Measurements from ENCODE around the gene CLCN5.
"Not testable (repeated sequence)": the region's sequence is repeated elsewhere in the genome, so short reads cannot be mapped to it uniquely, and the experiment has no call there.

The CLCN5 gene

DNA sequence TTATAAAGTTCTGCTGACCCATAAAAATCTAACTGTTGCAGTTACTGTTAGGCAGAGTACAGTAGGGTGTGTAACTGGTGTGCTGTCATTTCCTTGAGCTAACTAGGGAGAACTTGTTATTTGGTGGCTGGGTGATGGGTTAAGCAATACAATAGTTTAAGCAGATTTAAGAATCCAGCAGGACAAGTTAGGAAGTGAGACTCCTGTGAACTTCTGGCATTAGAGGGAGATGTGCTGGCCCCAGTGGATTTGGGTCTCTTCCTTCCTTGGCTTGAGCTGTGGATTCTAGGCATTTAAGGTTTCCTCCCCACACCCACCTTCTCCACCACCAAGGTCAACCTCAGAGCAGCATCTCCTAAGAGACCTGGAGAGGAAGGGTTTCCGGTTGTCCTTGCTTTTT is 70.5 kb downstream of the CLCN5 start:
- DNase-seq = no peak
- intact Hi-C loops (cut with DNase I) = no loop called here

DNA sequence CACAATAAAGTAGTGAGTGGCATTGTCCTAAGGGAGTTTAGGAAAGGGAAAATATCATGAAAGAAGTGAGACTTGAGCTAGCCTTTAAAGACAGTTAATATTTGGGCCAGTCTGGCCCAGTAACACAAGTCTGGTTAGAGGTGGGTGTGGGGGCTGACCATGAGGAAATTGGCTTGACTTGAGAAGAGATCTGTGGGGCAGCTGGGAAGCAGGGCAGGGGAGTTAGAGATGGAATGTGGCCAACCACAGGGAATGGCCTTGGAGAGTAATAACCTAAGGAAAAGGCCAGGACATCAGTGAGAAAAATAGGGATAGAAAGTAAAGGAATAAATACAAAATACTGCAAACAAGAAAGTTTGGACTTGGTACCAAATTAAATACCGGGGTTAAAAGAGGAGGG is 71.3 kb downstream of the CLCN5 start:
- intact Hi-C loops (cut with DNase I) = no loop called here
- DNase-seq = no peak

DNA sequence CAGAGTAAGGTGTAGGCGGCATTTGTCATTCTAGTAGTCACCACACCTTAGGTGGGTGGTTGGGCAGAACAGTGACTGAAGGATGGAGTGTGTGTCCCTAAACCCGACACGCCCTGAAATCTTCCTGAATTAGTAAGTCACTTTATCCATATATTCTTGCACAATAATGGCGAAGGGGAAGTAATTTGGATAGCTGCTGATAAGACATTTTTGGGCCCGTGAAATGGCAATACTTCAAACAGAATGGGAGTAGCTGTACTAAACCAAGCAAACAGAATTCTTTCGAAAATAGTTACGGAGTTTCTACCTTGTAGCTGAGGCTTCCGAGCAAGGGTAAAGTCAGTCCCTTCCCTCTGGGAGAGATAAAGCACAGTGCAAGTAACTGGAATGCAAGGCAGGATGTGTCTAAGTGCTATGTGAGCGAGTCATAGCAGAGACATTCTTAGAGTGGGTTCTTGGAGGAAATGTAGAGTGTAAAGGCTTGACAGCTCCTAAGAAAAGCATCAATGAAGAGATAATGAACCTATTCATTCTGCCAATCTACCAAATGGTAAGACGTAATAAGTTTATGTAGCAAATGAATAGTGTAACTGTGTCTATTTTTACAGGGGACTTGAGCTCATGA is 72.8 kb downstream of the CLCN5 start:
- no peak for DNase-seq
- intact Hi-C loops (cut with DNase I) = no loop called here

DNA sequence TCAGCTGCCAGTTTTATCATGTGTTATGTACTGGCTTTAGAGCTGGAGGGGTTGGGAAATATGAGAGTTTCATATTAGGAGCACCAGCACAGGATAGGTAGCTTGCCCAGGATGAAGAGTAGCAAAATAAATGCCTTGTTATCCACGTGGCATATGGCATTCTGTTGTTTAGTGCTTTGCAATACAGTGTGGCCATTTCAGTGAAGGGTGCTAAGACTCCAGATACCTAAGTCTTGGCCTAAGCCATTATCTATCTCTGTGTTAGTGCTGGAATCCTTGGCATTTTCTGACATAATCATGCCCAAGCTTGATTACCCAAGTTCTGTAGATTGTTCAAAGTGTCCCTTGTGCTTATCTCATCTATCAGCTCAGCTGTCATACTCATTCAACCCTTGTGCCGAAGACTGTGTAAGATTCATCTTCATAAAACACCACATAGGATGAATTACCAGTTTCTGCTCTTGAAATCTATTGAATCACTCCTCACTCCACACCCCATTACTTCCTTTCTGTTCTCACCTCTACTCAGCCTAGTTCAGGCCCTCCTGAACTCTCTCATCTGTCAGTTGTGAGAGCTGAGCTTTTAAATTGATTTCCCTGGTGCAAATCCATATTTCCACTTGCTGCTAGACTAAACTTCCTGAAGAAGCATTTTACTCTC is 73.5 kb downstream of the CLCN5 start:
- intact Hi-C loops (cut with DNase I) = no loop called here
- DNase-seq = no peak

DNA sequence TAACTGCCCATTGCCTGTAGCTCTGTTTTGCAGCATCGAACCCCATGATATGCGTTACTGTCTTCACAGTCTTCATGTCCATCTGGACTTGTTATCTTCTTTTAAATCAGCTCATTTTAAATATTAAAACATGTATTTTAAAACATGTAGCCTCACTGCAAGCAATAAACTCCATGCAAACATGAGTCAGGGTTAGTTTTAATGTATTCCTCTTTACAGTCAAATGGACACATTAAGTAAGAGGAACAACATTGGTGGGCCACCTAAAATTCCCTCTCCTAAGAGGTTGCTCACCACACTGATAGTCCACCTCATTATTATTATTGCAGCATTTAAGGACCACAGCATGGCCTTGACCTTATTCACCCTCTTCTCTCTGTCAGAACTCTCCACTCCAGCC is 74.1 kb downstream of the CLCN5 start:
- intact Hi-C loops (cut with DNase I) = no loop called here
- DNase-seq = no peak

DNA sequence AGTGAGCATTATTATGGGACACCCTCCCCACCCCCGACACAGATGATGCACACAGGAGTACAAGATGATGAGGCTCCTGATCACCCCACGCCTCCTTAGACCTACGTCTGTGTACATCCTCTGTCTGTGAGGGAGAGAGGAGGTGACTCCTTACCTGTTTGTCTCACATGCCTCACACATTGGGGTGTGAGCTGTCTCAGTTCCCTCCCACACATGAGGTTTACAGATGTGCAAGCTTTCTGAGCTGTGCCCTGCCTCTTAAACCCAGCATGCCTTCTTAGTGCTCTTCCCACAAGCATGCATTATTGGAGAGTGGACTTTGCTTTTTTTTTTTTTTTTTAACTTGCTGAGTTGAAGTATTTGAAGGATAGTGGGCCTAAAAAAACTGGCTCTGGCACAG is 76.7 kb downstream of the CLCN5 start:
- DNase-seq = no peak
- intact Hi-C loops (cut with DNase I) = no loop called here

DNA sequence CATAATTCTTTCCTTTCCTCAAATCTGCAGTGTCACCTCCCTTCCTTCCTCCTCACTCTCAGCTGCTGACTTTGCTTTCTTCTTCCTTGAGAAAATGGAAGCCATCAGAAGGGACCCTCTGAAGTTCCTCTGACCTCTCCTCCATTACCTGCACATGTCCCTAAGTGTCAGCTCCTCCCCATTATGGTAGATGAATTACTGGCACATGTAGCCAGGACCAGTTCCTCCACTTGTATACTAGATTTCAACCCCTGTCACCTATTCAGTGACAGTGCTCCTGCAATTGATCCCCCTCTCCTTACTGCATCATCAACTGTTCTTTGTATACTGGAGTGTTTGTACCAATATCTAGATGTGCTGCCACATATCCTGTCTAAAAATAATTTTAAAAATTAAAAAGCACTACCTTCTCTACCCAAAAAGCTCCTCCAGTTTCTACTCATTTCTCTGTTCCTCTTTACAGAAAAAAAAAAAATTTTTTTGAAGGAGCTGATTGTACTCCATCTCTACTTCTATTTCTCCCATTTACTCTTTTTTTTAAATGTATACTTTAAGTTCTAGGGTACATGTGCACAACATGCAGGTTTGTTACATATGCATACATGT is 78.6 kb downstream of the CLCN5 start:
- intact Hi-C loops (cut with DNase I) = no loop called here
- no peak for DNase-seq

DNA sequence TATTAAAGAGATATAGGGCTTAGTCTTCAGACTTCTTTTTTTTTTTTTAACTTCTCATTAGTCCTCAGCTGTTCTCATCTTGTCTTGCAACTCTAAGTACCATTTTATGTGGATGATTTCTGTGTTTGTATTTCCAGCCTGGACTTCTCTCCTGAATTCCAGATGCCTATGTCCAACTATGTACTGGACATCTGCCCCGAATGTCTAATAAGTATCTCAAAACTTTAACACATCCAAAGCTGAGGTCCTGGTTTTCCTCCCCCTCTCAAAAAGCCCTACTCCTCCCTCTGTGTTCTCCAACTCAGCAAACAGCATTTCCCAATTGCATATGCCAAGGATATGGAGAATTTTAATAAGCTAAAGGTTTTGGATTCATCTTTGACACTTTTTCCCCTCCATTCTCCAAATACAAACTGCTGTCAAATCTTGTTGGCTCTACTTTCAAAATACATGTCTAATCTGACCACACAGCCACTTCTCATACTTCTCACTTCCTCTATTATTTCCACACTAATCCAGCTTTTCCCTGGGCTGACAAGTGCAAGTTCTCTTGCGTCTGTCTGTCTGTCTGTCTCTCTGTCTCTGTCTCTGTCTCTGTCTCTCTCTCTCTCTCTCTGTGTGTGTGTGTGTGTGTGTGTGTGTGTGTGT is 79.8 kb downstream of the CLCN5 start:
- DNase-seq = no peak
- intact Hi-C loops (cut with DNase I) = no loop called here

DNA sequence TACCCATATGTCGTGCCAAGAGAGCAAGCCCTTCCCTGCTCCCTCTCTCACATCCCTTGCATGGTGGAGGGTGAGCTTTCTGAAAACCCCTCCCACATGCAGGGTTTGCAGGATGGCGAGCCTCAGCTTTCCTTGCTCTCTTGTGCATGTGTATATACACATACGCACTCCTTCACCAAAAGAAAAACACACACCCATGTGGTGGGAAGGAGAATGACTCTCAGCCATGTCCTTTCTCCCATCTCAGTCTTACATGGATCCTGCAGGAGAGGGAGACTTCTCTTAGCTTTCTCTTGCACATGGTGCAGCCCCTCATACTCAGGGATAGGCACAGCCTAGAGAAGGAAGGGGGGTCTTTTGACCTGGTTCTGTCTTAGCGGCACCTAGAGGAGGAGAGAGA is 81.1 kb downstream of the CLCN5 start:
- DNase-seq = no peak
- intact Hi-C loops (cut with DNase I) = no loop called here

DNA sequence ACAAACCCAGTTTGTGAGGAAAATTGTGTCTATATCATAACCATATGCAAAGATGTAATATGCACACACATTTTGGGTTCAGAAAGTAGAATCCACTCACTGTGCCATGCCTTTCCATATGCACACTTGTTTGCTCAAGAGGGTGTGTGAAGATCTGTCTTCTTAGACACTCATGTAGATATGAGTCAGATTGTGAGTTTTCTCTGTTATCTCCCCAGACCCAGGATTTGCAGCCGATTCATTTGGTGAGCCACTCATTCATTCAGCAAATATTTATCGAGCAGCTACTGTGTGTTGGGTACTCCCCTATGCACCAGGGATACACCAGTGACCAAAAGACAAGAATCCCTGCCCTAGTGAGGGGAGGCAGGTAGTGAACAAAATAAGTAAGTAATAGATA is 81.5 kb downstream of the CLCN5 start:
- no peak for DNase-seq
- intact Hi-C loops (cut with DNase I) = no loop called here

DNA sequence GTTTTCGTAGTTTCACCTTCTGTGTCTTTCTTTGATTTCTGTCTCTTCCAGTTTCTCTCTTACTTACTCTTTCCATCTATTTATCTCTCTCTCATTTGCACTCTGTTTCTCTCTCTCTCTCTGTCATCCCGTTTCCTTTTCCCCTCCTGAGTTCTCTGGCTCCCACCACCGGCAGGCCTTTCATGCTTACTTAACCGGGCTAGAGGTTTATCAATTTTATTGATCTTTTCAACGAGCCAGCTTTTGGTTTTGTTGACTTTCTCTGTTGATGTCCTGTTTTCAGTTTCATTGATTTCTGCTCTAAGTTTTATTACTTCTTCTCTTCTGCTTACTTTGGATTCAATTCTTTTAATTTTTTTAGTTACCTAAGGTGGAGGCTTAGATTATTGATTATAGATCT is 103.2 kb downstream of the CLCN5 start:
- intact Hi-C loops (cut with DNase I); DNase-seq: not testable (repeated sequence)

DNA sequence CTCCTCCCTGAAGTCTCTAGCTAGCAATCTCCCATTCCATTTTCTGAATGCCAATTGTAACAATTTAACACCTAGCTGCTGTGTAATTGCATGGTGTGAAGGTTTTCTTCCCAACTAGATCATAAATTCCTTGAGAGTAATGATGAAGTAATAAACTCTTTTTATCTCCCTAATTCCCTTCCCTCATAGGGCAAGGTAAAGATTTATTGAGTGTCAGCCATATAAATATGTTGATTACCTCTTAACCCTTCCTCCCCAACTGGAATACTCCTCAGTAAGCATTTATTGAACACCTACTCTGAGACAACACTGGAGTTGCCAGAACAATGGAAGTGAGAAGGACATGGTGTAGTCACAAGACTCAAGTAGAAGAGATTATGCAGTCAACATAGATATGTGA is 112.7 kb downstream of the CLCN5 start:
- DNase-seq = no peak
- intact Hi-C loops (cut with DNase I) = no loop called here

DNA sequence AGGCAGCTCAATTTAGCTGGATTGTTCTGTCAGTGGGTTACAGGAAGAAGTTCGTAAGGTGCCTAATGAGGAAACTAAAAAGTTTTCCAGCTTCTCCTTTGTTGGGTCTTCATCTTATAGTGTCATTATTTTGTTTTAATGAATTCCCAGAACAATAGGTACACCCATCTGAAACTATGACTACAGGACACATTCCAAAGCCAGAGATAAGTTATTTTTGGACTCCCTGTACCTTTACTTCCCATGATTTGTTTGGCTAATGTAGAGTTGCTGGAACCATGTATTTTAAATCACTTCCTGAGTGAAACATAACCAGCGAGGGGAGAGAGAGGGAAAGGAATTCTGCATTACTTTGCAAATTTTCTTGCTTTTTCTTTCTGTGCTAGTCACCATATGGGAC is 114.0 kb downstream of the CLCN5 start:
- intact Hi-C loops (cut with DNase I) = no loop called here
- no peak for DNase-seq

DNA sequence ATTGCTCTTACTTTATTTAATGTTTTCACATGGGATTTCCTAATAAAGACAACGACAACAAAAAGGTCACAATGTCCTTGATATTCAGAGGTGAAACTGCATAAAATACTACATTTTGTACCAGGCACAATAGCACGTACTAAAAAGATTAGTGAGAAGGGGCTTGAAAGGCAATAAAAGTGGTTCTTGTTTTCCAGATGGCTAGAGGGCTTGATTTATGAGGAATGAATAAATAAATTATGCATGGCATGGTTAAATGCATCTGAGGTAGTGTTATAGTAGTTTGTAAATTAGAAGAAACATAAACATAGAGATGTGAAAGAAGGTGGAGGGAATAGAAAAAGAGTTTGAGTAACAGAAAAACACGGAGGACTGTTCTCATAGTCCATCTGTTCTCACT is 123.4 kb downstream of the CLCN5 start:
- intact Hi-C loops (cut with DNase I) = no loop called here
- DNase-seq = no peak

DNA sequence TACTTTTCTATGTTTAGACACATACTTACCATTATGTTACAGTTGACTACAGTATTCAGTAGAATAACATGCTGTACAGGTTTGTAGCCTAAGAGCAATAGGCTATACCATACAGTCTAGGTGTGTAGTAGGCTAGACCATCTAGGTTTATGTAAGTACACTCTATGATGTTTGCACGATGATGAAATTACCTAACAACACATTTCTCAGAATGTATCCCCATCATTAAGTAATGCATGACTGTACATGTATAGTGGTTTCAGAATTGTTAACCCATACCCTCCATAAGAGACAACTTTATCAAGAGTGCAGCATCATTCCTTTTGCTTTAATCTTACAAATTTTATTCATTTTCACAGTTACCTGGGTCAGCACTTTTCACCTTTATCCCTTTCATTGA is 126.8 kb downstream of the CLCN5 start:
- DNase-seq = no peak
- intact Hi-C loops (cut with DNase I) = no loop called here

DNA sequence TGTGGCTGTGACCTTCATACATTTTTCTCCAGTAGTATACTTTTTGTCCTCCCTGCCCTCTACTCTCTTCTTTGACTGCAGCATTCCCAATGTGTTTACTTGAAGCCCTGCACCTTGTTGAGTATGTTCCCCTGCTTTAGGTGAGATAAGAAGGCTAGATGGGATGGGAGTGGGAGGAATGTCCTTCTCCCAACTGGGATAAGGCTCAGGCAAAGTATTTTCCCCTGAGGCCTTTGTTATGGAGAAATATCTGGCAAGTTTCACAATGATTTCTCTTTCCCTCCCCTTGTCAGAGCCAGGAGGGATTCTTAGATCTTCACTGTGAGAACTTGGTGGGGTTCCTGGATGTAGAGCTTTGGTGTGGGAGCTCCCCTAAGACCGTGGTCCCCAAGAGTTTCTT is 131.8 kb downstream of the CLCN5 start:
- DNase-seq = peak in 1 of 10 donors; percentile 21

DNA sequence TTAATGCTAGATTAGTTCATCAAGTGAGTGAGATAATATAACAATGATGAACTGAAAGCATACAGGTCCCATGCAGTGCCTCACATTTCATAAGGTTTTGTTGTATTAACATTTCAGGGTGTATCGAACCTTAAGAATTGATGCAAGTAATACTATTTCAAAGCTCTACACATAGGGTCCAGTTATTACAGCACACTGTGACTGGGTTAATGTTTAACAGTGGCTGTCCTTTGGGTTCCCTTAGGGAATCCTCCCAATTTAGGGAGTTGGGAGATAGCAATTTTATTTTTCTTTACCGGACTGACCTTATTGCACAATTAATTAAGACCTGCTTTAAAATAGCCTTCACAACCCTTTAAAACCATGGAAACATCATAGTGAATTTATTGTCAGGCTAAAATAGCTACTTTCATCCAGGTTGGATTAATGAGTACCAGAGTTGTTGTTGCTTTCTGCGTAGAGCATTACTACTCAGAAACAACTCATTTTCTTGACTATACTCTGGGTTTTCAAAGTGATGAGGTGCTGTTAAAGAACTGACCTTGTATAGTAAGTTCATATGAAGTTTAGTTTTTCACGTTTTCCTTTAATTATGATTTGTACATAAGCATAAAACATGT is 144.0 kb downstream of the CLCN5 start:
- no peak for DNase-seq
- intact Hi-C loops (cut with DNase I) = loop anchor here (5.0 kb wide), 1 partner anchor 149 kb away; no protein-coding TSS in a partner anchor

More for the DNA sequence above, 131.8 kb downstream of the CLCN5 start:
- intact Hi-C loops (cut with DNase I) = no loop called here

DNA sequence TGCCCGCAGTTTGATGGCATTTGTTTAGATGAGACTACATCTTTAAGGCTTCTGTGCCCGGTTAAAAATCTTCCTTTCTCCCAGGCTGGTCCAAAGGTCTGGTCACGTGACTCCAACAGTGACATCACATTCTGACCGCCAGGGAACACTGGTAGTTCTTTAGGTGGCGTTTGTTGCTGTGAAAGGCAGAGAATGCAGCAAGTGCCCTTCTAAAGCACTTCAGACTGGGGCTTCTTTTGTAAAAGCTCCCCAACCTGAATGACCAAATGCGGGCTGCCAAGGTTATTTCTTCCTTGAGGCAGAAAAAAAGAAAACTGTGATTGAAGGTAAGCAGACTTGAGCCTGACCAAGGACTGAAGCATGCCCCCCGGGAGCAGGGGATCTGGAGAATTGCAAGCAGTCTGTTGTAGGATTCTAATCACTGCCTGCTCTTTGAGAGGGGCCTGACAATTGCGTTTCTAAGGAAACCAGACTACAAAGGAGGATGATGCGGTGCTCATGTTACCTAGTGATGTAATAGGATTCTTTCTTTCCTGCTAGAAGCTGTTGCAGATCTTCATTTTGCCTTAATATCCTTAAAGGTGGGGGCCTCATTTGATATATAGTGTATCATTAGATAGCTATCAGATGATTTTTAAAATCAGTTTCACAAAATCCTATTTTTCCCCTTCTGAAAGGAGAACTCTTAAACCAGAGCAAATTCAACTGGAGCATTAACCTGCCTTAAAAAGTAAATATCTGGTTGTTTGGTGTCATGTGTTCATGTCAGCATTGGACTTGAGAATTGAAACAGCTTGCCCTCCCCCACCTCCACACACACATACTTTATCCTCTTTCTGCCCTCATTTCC is 145.3 kb downstream of the CLCN5 start:
- intact Hi-C loops (cut with DNase I) = loop anchor here (5.0 kb wide), 1 partner anchor 150 kb away; no protein-coding TSS in a partner anchor
- DNase-seq = peak in 8 of 10 donors; percentile 13 to 85 (median 31)

DNA sequence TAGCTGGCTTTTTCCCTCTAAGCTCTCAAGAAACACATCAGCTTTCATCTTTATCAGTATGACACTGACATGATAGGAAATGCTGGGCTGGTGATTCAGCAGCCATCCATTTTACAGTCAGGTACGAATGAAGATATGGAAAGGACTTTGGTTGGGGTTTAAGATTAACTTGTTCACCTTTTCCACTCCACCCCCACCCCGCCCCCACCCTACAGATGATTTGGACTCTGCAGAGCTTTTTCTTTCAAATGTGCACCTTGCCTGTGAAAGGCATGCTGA is 145.8 kb downstream of the CLCN5 start:
- no peak for DNase-seq
- intact Hi-C loops (cut with DNase I) = loop anchor here (5.0 kb wide), 1 partner anchor 151 kb away; no protein-coding TSS in a partner anchor

DNA sequence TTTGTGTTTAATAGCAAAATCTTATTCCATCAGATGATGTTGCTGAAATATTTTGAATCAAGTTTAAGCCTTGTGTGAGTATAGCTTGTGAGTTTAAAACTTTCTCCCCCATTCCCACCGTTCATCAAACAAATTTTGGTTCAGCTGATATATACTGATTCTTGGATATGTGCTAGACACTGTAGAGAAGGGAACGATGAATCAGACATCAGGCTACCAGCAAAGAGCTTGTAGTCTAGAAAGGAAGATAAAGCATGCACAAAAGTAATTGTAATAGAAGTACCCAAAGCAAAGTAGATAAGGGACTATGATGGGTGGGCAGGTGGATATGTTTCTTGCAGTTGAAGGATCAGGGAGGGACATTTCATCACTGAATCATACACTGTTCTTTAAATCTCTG is 146.5 kb downstream of the CLCN5 start:
- no peak for DNase-seq
- intact Hi-C loops (cut with DNase I) = loop anchor here (5.0 kb wide), 1 partner anchor 152 kb away; no protein-coding TSS in a partner anchor
